HG03064 (cell line): ENCODE results near the gene DOCK3.
"Not testable (repeated sequence)": the region's sequence is repeated elsewhere in the genome, so short reads cannot be mapped to it uniquely, and the experiment has no call there.

Experiments
- ATAC-seq: cut with Tn5 transposase; IDR thresholded peaks from one replicate; pipeline ENCODE4 v1.9.1; 2021; ENCODE audit warnings: low read depth; ENCODE audit not compliant: unreplicated experiment

The DOCK3 gene

DNA sequence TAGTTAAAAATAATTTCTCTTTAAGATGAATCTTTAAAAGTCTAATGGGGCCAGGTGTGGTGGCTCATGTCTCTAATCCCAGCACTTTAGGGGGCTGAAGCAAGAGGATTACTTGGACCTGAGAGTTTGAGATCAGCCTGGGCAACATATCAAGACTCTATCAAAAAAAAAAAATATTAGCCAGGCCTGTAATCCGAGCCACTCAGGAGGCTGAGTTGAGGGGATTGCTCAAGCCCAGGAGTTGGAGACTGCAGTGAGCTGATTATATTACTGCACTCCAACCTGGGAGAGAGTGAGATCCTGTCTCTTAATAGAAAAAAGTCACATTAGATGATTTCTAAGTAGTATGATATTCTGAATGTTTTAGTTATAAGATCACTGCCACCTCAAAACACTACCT lies 388.3 kb downstream of the DOCK3 start:
- ATAC-seq: no peak

DNA sequence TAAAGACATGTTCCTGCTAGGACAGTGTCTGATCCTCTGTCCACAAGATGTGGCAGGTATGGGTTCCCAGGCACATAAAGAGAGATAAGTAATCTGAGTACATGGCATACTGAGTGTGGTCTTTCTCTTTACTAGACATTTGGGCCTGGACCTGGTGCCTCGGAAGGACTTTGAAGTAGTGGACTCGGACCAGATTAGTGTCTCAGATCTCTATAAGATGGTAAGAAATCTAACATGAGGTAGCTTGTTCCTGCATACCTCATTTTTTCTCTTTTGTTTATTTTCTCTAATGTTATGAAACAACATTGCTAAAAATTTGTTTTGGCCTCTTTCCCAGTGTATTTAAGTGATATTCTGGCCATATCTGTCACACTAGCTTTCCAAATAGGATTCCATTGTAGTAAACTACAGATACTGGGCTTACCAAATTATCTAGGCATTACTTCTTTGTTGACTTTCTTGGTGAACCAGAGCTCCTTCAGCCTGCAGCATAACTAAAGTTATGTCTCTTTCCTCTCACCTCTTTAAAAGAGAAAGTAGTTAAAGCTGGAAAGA lies 400.6 kb downstream of the DOCK3 start:
- no peak for ATAC-seq

DNA sequence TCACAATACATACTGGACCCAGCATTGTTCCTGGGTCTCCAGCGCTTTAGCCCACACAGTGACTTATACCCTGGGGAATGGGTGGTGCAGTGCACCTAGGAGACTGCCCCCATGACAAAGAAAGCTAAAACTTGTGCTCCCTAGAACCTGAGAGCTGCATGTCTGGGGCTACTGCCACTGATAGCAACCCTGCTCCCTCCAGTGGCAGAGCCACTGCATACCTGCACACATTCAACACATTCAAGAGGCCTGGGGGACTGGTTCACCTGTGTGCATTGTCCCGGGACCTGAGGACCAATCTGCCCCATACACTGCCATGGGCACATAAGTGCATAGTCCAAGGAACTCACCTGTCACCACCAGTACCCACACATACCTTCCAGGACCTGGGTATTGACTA lies 407.6 kb downstream of the DOCK3 start:
- ATAC-seq: no peak

DNA sequence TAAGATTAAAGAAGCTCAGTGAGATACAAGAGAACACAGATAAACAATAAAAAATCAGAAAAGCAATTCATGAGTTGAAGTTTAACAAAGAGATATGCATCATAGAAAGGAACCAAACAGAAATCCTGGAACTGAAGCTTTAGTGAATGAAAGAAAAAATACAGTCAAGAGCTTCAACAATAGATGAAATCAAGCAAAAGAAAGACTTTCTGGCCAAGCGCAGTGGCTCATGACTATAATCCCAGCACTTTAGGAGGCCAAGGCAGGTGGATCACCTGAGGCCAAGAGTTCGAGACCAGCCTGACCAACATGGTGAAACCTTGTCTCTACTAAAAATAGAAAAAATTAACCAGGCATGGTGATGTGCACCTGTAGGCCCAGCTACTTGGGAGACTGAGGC lies 408.8 kb downstream of the DOCK3 start:
- no peak for ATAC-seq

DNA sequence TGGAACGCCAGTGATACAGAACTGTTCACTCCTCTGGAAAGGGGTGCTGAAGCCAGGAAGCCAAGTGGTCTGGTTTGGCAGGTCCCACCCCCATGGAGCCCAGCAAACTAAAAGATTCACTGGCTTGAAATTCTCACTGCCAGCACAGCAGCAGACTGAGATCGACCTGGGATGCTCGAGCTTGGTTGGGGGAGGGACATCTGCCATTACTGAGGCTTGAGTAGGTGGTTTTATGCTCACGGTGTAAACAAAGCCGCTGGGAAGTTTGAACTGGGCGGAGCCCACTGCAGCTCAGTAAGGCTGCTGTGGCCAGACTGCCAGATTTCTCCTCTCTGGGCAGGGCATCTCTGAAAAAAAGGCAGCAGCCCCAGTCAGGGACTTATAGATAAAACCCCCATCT lies 417.4 kb downstream of the DOCK3 start:
- ATAC-seq: not testable (repeated sequence)

DNA sequence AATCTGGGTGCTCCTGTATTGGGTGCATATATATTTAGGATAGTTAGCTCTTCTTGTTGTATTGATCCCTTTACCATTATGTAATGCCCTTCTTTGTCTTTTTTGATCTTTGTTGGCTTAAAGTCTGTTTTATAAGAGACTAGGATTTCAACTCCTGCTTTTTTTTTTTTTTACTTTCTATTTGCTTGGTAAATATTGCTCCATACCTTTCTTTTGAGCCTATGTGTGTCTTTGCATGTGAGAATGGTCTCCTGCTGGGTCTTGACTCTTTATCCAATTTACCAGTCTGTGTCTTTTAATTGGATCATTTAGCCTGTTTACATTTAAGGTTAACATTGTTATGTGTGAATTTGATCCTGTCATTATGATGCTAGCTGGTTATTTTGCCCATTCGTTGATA lies 420.1 kb downstream of the DOCK3 start:
- ATAC-seq: not testable (repeated sequence)

DNA sequence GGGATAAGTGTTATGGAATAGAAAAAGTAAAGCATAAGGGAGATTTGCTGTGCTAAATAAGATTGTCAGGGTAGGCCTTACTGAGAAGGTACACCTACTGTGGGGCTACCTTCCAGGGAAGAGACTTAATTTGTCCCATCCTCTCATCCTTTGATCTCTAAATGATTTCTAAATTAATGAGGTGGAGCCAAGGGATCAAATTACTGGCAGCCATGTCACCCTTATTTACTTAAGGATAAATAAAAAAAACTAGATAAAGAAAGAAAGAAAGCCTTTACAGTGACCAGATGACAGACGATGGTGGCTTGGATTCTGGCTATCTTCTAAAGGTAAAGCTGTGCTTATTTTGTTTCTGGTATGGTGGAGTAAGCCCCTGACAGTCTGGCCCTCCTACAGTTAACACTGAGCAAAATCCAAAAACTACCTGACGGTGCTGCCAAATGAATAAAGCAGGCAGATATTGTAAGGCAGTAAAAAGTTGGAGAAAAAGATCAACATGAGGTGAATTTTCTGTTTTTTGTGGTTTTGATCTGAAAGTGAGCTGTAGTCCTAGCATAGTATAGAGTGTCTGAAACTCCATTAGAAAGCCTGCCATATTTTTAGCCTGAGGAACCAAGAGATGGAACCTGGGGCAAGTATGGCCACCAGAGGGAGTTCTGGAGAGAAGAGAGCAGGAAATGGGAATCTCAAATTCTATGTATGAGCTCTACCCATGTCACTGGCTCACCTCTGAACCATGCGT lies 425.2 kb downstream of the DOCK3 start:
- no peak for ATAC-seq

DNA sequence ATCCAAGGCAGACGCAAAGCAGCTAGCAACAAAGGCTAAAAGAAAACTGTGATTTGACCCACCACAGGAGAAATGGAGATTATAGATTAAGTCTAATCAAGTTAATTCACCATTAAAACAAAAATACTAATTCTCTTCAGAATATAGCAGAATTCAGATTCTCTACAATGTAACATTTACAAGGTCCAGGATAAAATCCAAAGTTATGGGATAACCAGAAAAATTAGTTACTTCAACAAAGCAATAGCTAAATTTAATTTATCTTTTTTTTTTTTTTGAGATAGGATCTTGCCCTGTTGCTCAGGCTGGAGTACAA lies 425.8 kb downstream of the DOCK3 start:
- ATAC-seq: no peak

DNA sequence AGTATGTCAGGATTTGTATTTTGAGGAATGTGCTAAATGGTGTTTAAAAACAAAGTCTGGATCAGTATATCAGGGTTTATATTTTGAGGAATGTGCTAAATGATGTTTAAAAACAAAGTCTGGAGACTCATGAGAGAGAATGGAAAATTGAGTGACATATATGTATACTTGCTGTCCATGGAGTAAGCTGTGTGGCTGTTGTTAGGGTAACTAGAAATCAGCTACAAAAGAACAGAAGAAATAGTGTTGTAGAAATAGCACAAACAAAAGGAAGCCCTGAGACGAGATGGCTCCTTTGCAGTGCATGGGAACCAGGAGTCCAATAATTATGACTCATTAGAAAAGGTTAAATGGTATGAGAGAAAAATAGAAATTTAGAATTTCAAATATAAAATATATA lies 427.7 kb downstream of the DOCK3 start:
- ATAC-seq: no peak

DNA sequence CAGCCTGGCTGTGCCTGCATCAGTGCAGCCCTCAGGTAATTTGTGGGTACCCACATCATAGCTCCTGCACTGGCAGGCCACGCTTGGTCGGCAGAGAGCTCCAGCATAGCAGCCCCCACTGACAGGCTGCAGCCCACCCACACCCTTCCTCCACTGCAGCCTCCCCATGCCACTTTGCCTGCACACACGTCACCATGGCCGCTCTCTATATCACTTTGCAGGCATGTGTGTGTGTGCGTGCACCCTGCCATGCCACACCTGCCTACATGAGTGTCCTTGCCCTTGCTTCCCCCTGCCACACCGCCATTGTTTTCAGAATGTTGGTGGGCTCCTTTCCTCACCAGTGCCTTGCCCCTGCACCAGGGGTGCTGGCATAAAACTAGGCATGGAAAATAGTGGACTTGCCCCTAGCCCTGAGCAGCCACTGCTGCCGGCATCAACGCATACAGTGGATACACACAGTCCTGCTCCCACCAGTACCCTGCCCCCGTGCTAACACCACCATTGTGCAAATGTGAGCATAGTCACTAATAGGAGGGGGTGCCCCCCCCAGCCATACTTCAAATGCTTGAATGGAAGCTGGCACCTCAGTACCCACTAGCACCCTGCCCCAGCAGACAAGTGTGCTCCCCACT lies 431.6 kb downstream of the DOCK3 start:
- ATAC-seq: no peak

DNA sequence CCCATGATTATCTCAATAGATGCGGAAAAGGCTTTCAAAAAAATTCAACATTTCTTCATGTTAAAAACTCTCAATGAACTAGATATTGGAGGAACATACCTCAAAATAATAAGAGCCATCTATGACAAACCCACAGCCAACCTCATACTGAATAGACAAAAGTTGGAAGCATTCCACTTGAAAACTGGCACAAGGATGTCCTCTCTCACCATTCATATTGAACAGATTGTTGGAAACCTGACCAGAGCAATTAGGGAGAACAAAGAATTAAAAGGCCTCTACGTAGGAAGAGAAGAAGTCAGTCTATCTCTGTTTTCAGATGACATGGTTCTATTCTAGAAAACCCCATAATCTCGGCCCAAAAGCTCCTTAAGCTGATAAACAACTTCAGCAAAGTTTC lies 435.9 kb downstream of the DOCK3 start:
- no peak for ATAC-seq

DNA sequence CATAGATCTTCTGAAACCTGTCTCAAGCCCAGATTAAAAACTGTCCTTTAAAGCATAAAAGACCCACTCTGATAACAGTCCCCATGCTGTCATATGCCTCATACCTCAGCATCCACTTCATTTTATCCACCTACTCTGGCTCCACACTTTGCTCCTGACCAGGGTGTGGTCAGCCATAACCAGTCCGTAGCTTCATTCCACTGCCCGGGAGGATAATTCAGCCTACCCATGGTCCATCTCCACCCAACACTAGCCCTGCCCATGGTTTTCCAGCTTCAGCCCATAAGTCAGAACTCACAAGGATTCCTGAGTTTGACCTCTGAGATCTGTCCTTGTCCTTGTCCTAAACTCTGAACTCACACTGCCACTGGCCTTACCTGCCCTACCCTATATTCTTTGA lies 448.2 kb downstream of the DOCK3 start:
- ATAC-seq: no peak

DNA sequence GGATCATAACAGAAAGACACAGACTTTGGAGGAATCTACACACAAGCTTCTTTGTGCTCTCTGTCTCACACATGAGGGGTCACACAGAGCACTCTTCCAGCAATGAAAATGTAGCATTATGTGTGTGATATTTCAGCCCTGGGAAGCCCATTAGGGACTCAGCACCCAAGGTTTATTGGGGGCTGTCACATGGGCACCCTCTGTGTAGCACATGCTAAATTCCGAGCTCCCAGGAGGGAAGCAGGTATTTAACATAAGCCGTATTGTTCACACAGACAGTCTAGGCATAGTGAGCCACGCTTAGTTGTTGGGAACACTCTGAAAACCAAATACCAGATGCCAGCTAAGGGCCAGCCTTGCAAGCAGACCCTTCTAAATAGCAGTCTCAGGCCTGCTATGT lies 448.8 kb downstream of the DOCK3 start:
- ATAC-seq: no peak

DNA sequence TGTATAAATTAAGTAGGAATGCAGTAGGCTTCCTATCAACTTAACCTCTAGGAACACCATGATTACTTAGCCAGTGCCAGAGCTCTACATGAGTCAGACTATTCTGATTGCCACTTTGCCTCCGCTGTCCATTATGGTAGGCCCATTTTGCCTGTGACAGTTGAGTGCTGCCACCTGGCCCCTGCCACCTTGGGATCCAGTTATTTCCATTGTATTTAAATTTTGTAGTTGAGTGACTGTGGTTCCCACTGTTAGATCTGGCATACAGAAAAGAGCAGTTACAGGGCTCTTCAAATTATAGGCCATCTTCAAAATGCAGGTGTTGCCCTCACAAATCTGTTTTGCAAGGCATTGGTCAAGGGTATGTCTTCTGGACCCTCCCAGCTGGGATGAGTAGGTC lies 456.9 kb downstream of the DOCK3 start:
- ATAC-seq: not testable (repeated sequence)

DNA sequence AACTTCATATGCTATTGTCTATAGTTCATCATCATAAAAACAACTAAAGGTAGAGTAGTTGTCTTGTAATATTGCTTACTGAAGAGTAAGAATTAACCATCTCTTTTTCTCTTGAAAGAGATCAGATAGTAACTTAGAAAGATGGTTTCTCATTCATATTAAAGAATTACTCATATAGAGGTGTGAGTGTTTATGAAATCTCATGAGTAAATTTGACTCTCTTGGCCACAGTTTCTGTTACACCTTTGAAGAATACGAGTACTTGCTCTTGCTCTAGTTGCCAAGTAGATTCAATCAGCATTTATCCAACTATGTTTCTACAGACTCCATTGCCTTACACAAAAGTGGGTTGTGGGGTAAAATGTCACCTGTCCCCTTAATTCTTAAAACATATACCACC lies 463.0 kb downstream of the DOCK3 start:
- no peak for ATAC-seq

DNA sequence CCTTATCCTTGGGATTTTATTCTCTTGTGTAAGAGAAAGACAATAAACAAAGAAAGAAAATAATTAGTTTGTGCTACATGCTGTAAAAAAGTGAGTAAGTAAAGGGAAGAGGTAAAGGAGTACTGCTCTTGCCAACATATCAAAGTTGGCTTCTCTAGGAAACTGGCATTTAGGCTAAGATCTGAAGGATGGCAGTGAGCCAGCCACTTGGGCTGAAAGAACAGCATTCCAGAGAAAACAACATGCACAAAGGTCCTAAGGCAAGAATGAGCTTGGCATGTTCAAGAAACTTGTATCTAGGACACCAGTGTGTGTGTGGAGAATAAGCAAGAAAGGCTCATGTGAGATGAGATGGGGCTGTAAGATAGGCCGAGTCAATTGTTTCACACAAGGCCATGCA lies 464.9 kb downstream of the DOCK3 start:
- ATAC-seq: no peak

DNA sequence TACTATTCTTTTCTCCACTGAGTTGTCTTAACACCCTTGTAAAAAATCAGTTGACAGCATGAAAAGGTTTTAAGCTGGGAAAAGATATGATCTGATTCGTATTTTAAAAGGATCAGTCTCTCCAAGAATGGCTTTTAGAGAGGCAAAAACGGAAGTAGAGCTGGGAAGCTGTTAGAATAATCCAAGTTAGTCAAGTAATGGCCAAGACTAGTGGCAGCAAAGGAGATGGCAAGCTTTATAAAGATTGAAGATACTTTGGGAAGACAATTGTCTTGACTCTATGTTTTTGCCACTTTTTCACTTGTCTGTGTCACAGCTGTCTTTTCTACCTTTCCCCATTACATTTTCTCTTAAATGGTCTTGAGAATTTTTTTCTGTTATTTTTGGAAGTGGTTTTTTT lies 466.8 kb downstream of the DOCK3 start:
- no peak for ATAC-seq

DNA sequence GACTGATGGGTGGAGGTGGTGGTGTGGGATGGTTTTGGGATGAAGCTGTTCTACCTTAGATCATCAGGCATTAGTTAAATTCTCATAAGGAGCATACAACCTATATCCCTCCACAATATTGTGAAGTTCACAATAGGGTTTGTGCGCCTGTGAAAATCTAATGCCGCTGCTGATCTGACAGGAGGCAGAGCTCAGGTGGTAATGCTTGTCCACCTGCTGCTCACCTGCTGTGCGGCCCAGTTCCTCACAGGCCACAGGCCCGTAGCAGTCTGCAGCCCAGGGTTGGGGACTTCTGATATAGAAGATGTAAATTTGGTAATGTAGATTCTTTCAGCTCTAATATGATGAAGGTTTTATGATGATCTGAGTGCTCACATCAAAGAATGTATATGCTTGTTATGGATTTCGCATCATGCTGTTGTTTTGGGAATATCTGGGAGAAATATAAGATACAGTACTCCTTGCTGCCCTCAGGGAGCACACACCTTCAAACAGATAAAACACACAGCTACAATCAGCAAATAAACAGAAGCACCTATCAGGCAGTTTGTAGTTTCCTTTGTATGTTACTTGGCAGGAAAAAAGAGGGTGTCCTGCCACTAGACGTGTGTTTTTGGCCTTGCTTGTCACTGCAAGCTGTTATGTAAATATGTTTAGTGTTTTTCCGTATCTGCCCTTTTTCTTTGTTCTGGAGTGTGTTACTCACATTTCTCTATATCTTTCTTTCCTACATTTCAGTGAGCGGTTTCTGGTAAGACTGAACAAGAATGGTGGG lies 471.3 kb downstream of the DOCK3 start:
- no peak for ATAC-seq

DNA sequence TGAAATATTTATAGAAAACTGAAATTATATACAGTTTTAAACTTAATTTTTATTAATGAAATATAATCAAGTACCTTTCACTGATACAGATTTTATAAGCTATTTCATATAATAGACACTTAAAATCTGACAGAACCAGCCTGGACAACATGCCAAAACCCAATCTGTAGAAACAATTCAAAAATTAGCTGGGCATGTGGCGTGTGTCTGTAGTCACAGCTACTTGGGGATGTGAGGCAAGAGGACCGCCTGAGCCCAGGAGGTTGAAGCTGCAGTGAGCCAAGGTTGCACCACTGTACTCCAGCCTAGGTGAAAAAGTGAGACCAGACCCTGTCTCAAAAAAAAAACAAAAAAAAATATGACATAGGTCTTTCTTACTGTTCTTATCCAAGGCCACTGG lies 472.1 kb downstream of the DOCK3 start:
- ATAC-seq: no peak

DNA sequence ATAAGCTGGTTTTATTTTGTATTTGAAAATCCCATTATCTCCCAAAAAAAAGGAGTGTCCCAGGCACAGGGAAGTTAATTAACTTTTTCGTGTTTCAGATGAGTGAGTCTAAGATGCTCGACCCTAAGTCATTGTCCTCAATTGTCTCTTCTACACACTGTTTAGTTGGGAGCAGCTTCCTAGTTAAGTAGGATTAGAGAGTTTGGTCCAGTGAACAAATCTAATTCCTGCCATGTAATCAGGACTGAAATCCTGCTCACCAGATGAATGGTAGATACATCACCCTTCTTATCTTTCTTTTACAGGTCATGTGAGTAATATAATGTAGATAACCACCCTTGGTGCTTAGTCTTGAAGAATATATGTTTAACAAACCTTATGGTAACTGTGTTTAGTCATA lies 481.4 kb downstream of the DOCK3 start:
- no peak for ATAC-seq

DNA sequence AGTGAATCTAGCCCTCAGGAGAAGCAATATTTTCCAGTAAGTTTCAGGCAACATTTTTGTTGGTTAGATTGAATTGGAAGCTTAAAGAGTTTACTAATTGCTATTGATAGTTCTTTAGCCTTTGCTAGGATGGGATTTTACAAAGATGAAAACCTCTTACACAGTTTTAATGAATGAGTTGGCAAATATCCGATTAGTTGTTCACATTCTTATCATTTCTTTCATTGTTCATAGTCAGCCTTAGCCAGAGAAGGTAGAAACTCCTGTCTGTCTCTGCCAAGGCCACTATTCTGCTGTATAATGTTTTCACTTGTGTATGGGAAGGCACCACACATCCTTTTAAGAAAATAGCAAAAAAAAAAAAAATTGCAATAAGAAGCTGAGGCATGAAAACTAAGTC lies 488.3 kb downstream of the DOCK3 start:
- ATAC-seq: no peak
